HTERT RPE-1 (cell line): Measurements from ENCODE around the gene STARD13.

Experiments
- in situ Hi-C: fragments of 300-500 bp; cut with MboI; formaldehyde crosslinking; loops from 4 replicates; pipeline ENCODE4 v1.14.3; 2020; ENCODE audit warnings: low sequenced_read_pairs

Gene STARD13

DNA sequence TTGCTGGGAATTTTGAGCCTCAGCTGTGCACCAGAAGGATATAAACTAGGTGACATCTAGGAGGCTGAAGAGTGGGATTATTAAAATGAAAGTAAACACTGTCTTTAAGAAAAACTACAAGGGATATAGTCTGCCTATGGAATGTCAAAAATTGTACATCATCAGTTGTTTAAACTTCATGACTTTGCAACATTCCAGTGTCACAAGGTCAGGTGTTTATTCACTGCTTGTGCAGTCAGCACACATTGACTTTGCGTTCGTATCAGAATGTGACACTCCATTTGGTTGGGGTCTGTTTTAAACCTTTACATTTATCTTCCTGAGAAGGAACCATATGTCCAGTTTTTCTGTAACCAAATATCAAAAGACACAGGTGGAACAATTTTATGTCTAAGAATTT is 183.7 kb downstream of the STARD13 start:
- in situ Hi-C loops = no loop called here

DNA sequence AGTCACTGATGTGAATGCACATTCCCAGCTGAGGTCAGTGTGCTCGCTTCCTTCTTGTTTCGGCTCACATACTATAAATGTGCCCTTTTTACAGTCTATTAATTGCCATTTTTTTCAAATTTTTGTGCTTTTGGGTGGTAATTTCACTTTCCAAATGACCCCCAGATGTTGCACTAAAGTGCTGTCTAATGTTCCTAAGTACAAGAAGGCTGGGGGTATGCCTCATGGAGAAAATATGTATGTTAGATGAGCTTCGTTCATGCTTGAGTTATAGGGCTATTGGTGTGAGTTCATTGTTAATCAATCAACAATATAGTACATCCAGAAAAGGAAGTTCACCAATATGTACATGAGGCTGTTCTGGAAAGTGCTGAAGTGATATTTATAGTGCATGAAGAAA is 184.7 kb downstream of the STARD13 start:
- in situ Hi-C loops = no loop called here

DNA sequence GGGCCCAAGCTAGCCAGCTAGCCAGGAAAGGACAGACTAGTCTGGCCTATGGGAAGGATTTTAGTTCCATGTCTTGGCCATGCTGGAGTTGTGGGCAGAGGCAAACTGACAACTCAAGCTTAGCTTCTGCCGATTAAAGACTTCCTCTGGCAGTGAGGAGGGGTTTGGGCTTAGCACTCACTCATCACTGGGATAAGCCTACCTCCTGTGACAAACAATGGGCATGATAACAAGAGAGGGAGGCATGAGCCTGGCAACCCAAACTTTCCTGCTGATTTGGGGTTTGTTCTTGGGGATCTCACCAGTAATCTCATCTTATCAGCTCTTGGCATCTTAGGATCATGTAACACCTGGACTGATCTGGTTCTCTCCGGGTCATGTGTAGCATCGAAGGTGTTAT is 185.7 kb downstream of the STARD13 start:
- in situ Hi-C loops = no loop called here

DNA sequence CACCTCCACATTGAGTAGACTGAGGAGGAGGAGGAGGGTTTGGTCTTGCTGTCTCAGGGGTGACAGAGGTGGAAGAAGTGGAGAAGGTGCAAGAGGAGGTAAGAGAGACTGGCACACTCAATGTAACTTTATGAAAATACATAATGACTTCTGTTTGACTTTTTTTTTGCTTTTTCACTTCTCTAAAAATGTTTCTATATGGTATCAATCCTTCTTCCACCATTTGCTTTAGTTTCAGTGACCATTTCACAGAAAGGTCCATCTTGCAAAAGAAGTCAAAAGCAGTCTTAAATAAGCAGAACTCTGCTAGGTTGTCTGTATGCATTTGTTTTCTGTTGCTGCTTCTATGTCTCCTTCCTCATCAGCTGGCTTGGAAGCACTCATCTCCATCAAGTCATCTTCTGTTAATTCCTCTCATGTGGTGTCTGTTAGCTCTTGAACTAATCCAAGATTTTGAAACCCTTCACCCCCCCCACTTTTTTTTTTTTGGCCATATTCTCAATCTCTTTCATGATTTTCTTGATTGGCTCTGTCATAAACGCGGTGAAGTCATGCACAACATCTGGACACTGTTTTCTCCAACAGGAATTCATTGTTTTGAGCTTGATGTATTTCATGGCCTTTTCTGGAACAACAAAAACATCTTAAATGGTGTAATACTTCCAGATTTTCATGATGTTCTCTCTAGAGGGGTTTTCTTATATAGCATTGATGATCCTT is 188.5 kb downstream of the STARD13 start:
- in situ Hi-C loops = no loop called here

DNA sequence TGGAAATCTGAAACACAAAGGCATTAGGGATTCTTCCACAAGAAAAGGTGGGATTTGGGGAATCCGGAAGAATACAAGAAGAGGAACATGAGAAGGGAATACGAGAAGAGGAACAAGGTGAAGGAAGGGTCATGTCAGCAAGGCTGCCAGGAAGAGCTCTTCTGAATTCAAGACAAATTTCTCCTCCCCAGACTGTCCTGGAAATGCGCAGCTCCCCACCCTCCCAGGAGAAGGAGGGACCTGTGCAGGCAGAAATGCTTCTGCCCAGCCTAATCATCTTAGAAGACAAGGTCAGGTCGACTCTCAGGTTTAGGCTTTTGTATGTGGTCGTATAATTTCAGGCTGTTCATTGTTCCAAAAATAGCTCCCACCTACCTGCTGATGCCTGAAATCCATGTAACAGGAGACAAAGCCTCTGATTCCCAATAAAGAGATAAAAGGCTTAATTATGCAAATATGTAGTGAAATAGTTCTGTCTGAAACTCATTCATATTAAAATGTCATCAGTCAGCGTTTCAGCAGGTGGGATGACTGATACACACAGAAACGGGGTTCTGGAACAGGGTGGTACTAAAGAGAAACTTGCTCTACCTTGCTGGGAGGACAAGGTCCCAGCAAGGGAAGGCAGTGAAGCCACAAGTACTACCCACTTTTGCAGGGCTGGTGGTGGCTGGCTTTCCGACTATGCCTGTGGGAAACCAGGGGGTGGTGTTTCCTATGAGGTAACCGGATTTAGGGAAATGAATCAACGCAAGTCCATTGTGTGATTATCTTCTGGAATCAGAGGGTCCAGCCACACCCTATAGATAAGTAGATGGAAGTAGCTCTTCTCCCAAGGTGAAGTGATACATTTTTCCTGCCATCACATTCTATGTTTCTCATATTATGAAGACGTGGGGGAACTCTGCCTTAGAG is 193.2 kb downstream of the STARD13 start:
- in situ Hi-C loops = no loop called here

DNA sequence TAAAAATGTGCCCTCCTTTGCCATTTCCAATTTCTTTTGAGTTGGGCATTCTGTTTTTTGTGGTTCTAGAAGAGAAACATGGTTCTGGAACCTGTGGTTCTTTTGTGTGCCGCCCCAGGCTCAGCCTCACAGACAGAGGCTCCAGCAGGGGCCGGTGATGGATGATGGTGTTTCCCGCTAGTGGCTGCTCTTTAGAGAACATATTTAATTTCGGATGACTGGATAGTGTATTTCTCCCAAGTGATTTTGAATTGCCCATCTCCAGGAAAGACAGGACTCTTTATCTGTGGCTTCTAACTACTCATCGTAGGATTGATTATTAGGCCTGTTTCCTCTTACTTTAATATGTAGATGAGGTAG is 194.2 kb downstream of the STARD13 start:
- in situ Hi-C loops = no loop called here

DNA sequence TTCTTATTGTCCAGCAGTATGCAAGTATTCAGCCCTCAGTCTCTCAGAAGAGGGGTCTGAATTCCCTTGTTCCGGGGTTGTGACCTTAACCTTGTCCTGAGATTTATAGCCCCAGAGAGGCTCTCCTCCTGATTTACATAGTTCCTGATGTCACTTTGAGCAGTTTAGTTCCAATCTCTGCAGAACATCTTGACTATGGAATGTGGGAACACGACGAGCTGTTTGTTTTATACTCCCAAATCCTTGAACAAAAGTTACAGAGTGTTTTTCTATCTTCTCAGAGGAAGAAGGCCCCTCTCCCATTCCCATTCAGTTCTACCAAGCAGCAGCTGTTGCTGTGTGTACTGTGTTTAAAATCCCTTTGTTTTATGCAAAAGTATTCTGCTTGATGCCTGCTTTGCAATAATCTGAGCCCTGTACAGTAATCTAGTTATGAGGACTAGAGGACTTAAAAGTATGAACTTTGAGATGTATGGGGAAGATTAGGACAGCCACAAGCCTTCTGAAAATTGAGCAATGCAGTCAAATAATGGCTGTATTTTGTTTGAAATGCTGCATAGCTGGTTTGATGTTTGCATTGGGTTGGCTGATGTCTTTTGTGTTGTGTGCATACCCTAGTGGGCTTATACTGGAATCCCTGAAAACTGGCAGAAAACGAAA is 194.7 kb downstream of the STARD13 start:
- in situ Hi-C loops = no loop called here

DNA sequence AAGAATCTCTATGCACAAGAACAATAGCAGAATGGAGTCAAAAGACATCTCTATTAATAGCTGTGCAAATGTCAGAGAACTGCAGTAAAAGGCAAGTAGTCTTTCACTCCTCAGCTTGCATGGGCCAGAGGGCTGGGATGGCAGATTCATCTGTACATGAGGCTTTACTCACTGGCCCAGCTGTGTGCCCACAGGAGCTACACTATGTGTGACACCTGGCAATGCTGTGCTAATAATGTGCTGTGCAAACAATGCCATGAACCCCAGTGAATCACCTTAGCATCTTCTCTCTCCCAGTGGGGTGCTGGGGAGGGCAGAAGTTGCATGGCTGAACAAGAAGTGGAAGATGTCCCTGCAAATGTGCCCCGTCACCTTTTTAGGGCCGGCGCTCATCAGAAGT is 196.2 kb downstream of the STARD13 start:
- in situ Hi-C loops = no loop called here

DNA sequence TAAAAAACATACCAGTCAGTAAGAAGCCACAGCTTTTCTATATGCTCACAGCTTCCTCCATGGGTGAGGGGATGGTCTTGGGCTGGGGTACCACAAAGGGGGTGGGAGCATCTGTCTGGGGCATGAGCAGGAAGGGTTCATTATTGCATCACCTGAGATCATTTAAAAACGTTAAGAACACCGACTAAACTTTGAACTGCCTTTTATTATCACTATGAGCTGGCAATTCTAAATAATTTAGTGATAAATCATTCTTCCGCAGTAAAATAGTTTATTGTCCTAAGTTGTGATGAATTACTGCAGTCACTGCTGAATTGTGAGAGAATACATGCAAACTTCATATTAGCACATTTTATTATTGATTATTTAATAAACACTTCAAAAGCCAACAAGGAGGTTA is 197.8 kb downstream of the STARD13 start:
- in situ Hi-C loops = no loop called here

DNA sequence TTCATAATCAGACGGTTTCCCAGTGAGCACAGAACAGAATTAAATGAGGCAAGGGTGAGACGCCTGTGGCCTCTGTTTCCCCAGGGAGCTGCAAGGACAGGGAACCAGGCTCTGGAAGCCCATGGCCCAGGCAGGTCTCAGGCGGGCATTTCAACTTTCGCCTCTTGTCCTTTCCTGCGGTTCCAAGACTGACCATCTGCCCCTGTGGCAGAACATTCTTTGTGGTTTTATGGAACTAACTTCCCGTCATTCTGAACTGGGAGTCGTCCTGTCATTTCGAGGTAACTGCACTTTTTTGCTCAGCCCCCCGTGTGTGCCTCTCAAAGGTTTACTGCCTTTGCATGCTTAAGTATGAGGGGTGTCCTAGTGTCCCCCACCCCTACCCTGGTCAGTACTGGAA is 198.5 kb downstream of the STARD13 start:
- in situ Hi-C loops = no loop called here

DNA sequence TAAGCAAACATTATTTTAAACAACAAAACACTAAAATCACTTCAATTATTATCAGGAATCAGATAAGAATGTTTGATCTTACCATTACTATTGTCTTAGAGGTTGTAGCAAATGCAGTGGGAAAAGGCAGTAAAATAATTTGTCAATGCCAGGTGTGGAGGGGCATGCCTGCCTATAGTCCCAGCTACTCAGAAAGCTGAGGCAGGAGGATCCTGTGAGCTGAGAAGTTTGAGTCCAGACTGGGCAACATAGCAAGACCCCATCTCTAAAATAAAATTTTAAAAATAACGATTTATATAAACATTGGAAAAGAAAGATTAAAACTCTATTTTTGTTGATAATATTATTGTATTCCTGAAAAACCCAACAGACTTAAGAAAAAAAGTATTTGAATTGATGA is 202.5 kb downstream of the STARD13 start:
- in situ Hi-C loops = no loop called here

DNA sequence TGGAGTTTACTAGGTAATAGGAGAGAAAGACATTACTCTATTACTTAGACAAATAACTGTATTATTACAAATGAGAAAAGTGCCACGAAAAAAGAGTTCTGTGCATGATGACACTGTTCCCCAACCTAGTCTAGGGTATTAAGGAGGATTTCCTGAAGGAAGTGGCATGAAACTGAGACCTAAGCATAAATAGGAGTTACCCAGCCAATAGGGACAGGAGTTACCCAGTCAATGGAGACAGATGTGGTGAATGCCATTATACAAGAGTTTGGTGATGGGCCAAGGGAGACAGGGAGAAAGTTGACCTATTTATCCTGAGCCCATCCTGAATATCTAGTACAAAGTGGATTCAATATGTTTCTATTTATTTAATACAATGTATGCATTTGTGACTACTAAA is 203.9 kb downstream of the STARD13 start:
- in situ Hi-C loops = no loop called here

DNA sequence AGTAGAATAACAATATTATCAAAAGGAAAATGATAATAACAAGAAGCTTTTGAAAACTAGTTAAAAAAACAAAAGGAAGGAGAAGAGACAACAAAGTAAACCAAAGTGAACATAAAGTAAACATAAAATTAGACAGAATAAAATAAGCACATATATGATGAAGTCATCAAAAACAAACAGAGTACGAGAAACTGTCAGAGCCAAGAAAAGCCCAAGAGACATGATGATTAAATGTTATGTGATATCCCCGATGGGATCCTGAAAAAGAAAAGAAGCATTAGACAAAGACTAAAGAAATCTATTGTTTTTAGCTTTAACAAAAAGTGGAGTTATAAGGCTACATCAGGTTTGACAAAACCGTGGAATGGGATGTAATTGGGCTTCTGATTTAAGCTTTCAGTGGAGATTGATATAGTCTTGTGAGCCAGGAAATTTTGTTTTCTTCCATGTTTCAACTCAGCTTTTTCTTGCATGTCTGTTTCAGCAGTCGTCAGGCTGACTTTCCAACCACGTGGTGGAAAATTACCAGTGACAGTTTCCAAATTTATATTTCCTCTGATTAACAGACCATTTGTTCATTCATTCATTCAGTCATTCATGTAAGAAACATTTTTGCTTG is 204.5 kb downstream of the STARD13 start:
- in situ Hi-C loops = no loop called here

DNA sequence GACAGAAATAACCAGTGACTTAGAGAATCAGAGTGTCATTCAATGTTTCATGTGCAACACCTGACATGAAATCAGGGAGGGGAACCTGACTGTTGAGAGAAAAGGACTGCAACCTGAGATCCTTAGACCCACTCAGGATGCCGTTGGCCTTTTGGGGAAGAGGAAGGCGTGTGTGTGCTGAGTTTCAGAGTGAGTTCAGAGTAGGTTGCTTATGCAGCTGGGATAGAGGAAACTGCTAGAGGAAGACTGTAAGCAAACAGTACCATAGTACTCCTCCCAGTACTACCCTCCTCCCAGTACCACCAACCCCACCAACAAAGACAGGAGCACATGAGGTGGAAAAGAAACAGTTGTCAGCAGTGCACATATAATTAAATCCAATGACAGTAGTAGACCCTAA is 205.6 kb downstream of the STARD13 start:
- in situ Hi-C loops = no loop called here

DNA sequence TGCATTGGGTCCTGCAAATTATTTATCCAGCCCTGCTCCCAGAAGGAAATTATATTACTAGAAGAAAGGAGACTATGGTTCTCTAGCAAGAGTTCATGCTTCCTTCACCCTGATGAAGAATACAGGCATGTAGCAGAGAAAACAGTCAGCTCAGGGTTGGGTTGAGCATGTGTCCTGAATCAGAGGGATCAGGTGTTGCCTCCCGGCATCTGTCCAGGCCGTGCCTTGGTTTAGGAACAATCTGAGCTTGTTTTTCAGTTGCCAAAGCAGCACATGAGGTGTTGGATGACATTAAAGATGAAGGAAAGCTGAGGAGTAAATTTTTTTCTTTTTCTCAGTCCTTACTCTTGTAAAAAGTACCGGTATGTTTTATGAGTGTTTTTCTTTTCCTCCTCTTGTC is 207.3 kb downstream of the STARD13 start:
- in situ Hi-C loops = no loop called here

DNA sequence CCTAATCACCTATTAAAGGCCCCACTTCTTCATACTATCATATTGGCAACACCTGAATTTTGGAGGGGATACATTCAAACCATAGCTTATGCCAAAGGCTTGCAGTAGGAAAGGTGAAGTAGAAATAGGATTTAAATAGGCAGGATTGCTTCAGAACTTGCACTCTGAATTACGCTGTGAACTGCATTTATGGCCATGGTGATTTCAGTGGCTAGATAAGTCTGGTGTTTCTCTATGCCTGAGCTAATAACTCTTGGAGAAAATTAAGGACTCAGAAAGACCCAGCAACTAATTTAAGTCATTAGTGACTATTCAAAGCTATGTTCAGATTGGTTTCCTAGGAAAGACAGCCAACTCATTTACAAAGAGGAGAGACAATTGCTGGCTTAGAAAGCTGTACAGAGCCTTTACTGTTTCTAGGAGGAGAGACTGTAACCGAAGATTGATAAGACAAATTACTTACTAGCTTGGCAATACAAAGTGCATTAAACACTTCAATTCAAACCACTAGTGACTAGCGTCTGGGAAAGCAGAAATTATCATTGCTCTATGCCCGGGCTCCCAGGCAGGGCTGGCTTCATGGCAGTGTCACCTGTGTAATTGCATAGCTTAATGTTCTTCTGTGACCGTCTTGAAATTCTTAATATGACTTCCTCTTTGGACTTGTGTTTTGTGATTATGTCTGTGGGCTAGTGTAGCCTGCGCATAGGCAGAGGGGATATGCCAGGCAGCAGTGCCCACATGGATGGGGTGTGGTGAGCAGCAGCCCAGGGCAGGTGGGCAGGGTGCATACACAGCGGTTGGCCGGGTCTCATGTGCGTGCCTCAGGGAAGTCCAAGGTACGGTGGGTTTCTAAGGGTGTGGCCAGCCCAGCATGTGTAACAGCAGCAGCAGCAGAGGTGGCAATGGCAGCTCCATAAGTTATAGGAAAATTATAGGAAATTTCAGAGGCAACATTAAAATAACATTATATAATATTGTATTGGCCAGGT is 209.3 kb downstream of the STARD13 start:
- in situ Hi-C loops = no loop called here

DNA sequence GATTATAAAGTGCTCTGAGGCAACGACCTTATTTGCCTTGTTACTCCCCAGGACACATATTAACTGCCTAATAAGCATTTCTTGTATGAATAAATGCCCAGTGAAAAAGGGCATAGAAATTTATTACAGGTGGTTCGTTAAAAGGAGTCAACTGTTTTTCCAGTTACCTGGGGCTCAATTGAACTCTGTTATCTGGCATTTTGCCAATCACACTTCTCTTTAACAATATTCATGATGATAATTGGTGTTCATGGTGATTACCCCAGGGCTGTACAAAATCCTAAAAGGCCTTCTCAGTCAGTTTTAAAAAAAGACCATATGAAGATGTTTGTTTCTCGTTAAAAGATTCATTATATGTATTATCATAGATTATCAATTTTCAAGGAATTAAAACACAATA is 212.2 kb downstream of the STARD13 start:
- in situ Hi-C loops = no loop called here

DNA sequence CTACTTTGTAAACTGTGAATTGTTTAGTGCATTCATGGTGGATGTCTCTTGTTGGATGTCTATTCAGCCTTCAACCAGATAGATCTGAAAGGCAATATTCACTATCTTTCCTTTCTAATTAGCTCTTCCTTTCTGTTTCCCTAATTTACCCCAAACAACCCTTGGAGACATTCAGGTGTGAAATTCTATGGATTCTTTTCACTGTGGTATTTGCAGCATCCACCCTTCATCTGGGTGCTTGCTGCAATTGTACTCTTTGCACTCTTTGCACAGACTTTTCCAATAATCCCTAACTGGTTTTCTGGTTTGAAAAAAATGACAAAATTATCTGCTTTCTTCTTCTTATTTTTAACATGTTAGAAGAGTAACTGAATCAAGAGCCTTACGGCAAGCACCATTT is 212.8 kb downstream of the STARD13 start:
- in situ Hi-C loops = no loop called here

DNA sequence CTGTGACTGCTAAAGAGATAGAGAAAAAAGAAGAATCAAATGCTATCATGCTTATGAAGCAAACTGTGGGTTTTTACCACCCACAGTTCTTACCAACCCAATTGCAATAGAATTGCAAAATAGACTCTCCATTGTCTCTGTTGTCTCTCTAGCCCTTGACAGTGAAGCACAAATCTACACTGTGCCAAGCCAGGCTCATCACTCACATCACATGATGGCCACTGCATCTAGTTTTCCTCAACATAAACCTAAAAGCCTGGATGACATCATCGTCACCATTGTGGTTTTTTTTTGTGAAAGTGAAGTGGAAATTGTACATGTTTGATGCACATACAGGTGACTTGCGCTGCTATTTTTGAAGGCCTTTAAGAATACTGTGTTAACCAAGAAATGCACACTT is 213.3 kb downstream of the STARD13 start:
- in situ Hi-C loops = no loop called here

DNA sequence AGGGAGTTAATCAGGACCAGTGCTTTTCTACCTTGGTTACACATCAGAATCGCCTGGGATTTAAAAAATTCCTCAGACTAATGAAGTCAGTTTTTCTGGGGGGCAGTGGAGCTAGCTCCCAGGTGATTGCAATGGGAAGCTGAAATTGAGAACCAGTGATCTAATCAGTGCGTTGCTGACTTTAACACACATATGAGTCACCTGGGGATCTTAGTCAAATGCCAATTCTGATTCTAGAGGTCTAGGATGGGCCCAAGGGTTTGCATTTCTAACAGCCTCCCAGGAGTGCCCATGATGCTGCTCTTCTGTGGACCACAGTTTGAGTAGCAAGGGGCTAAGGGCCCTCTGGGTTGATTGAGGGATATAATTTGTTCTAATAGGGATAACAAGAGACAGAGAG is 214.8 kb downstream of the STARD13 start:
- in situ Hi-C loops = no loop called here
